ENCODE results near the gene DHCR24.

The DHCR24 gene

DNA sequence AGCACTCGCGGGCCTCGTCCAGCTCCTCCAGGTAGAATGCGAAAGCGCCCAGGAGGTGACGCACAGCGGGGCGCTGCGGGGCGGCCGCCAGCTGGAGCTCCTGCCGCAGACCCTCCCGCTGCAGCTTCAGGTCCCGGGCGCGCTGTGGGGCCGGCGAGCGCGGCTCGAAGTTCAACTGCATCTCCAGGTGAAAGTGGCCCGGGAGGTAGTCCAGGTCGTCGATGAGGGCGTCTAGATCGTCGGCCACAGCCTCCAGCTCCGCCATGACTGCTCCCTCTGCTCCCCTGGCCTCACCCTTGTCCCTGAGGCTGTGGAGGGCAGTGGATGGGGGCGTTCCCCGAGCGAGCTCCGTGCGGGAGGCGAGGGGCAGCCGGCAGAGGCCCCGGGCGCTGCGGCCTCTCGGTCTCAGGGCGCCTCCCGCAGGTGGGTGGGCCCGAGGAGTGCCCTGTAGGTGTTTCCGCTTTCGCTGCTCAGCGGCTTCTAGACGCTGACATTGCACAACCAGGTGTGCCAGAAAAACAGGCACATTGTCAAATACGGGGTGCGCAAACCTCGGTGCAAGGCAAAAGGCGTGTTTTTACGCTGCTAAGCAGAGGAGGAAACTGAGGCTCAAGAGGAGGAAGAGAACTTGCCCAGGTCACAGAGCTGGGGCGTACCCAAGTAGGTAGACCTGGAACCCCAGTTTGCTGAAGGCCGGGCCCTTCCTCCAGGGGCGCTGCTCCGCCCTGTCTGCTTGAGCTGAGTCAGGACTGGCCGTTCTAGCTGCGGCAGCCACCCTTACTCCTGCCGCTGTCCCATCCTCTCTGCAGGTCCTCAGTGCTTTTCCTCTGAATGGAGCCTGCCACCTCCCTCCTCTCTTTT is 85.9 kb downstream of the DHCR24 start, which contains the start of gene TTC22:
Gene TTC22 (minus strand): TSS at position 425 of the 861 bp plus-strand sequence. CDS start 160 bp downstream, at position 265.
- peak; percentile 61 for DNase-seq (ENCODE audit: low read depth)

DNA sequence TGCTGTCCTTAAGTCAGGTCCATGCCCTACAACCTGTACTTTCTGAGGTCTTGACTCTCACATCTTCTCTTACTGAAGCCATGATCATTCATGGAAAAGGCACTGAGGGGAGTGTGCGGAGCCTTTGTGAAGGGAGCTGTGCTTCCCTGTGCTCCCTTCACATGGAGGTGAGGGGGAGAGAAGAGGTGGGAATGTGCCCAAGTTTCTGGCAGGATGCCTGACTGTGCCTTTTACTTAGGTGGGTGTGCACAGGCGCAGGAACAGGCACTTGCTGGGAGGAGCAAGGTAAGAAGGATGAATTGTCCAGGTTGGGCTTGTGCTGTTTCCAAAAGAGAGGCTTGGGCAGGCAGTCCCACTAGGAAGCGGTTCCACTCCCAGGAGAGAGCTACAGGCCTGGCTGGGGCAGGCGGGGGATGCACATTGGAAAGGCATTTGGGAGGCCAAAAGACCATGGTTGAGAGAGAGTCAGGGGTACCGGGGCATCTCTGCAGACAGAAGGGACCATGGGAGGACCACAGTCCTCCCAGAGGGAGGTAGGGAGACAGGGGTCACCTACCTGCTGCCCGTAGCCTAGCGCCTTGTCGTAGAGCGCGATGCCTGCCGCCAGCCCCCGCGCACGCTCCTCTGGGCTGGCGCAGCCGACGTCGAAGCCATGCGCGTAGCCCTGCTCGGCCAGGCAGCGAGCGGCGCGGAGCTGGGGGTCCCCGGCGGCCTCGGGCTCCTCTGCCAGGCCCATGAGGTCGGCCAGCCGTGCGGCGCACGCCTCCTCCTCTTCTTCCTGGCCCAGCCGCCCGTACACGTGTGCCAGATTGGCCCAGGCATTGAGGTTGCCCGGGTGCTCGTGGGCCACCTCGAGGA is 86.7 kb downstream of the DHCR24 start:
- no peak for DNase-seq (ENCODE audit: low read depth)

All from activated T-cell treated with anti-CD3 and anti-CD28 coated beads for 1 hour (primary cell).